GM18526 (cell line): Measurements from ENCODE around the gene NCKAP5.

Source experiments
- POLR2A ChIP-seq: IDR thresholded peaks from 3 replicates; pipeline ENCODE4 v1.6.1; 2011; ENCODE audit not compliant: insufficient read length; ENCODE audit errors: extremely low read depth

Gene NCKAP5

GRCh38 chr2:133077269-133077822 lies 490.9 kb downstream of the NCKAP5 start:
- no peak for TF ChIP-seq POLR2A

- no peak for TF ChIP-seq POLR2A
Observed at GRCh38 chr2:133072837-133073694, 495.2 kb downstream of the NCKAP5 start.

GRCh38 chr2:133063775-133064174 lies 504.5 kb downstream of the NCKAP5 start:
- no peak for TF ChIP-seq POLR2A

- TF ChIP-seq POLR2A: no peak
Observed at GRCh38 chr2:133062931-133063665, 505.2 kb downstream of the NCKAP5 start.

GRCh38 chr2:133061874-133062593 lies 506.2 kb downstream of the NCKAP5 start:
- TF ChIP-seq POLR2A: no peak

- no peak for TF ChIP-seq POLR2A
Observed at GRCh38 chr2:133054297-133054696, 514.0 kb downstream of the NCKAP5 start.

- no peak for TF ChIP-seq POLR2A
Observed at GRCh38 chr2:133053541-133053940, 514.7 kb downstream of the NCKAP5 start.

- TF ChIP-seq POLR2A: no peak
Observed at GRCh38 chr2:133045787-133046186, 522.5 kb downstream of the NCKAP5 start.

- TF ChIP-seq POLR2A: no peak
Observed at GRCh38 chr2:133044556-133044955, 523.7 kb downstream of the NCKAP5 start.

GRCh38 chr2:133040170-133040569 lies 528.1 kb downstream of the NCKAP5 start:
- no peak for TF ChIP-seq POLR2A

GRCh38 chr2:133039531-133039930 lies 528.7 kb downstream of the NCKAP5 start:
- no peak for TF ChIP-seq POLR2A

- TF ChIP-seq POLR2A: no peak
Observed at GRCh38 chr2:133026536-133027177, 541.6 kb downstream of the NCKAP5 start.

- no peak for TF ChIP-seq POLR2A
Observed at GRCh38 chr2:133025004-133025403, 543.3 kb downstream of the NCKAP5 start.

- TF ChIP-seq POLR2A: no peak
Observed at GRCh38 chr2:133012847-133013734, 555.2 kb downstream of the NCKAP5 start.
